Left lung (tissue), 10 donors: Measurements from ENCODE around the gene STK39. TPM values are rescaled to one million over a fixed set of nuclear protein-coding genes. Genes with fewer than 3 reads are reported as not detected.

ENCODE experiments used
- ATAC-seq: fragments of 200-7000 bp; cut with Tn5 transposase; one replicate; pipeline ENCODE4 v1.9.1; 2020; ENCODE audit warnings: moderate library complexity
- DNase-seq, 4 donors: peaks; one replicate each; pipeline ENCODE4 v3.0.0-alpha.2; 2013 to 2020
- H3K27ac ChIP-seq, 2 donors: fragments of 200-600 bp; sonication (generic) in 1 of 2; one replicate each; pipeline versions ENCODE4 v1.5.0 to v1.8.0; 2020 to 2021
- H3K27me3 ChIP-seq, 2 donors: fragments of 200-600 bp; sonication (generic) in 1 of 2; one replicate each; pipeline versions ENCODE4 v1.5.0 to v1.8.0; 2020 to 2021
- H3K36me3 ChIP-seq, 2 donors: fragments of 200-600 bp; sonication (generic) in 1 of 2; one replicate each; pipeline versions ENCODE4 v1.5.0 to v1.8.0; 2020 to 2021
- H3K4me1 ChIP-seq, 2 donors: fragments of 200-600 bp; one replicate each; pipeline ENCODE4 v1.8.0; 2021
- H3K4me3 ChIP-seq, 2 donors: fragments of 200-600 bp; sonication (generic) in 1 of 2; one replicate each; pipeline versions ENCODE4 v1.5.0 to v1.8.0; 2020 to 2021; ENCODE audit warnings: mild to moderate bottlenecking in 1 of 2
- H3K9me3 ChIP-seq, 2 donors: fragments of 200-600 bp; sonication (generic) in 1 of 2; one replicate each; pipeline versions ENCODE4 v1.5.0 to v1.8.0; 2020 to 2021
- CTCF ChIP-seq, 2 donors: fragments of 200-600 bp; sonication (generic) in 1 of 2; IDR thresholded peaks; one replicate each; pipeline versions ENCODE4 v1.5.0 to v1.8.0; 2021; ENCODE audit warnings: antibody characterized with exemption in 2 of 2
- intact Hi-C, 2 donors: fragments of 100-400 bp; cut with DNase I; formaldehyde crosslinking; loops; one replicate each; pipeline versions ENCODE4 v1.11.2 to v1.14.2; 2022
- polyA plus RNA-seq, 6 donors: library from polyadenylated mRNA; unstranded; fragments of 120-200 nt; gene quantifications; one replicate each; pipeline ENCODE4 v1.2.1, GENCODE V29; 2013; ENCODE audit not compliant: insufficient read length in 6 of 6
- total RNA-seq, 2 donors: library from RNA; stranded (reverse); fragmentation: NEBNext Ultra II Directional; extraction: Animal tissue kit (Norgen Biotek cat#: 25700); gene quantifications; one replicate each; pipeline ENCODE4 v1.2.1, GENCODE V29; 2021
- donor health status: DM: no; HTN: yes; CAD: no.
- donor health status: DM: no; HTN: no; CAD: no.

STK39 gene
- total and polyA plus RNA-seq, 8 donors, result 15.7 to 31.3 (median 27.0) TPM

- Histone ChIP-seq H3K9me3 (no peaks in the 10 kb centered on the region), H3K27ac (no peak overlapping the region), H3K36me3 (no peaks in the 10 kb centered on the region), H3K4me3 (no peak overlapping the region), H3K27me3 (no peaks in the 10 kb centered on the region), H3K4me1 (no peaks in the 10 kb centered on the region)
- no peak for DNase-seq
- ATAC-seq, result no peak
- intact Hi-C loops, result no loop called here
- no peak for TF ChIP-seq CTCF (IDR thresholded peaks at IDR 0.05)
Observed at GRCh38 chr2:167932123-167932693, 315.2 kb downstream of the STK39 start.

GRCh38 chr2:167929484-167929883 is 317.9 kb downstream of the STK39 start:
- no peak for ATAC-seq

GRCh38 chr2:167928434-167928833 is 319.0 kb downstream of the STK39 start:
- Histone ChIP-seq H3K27me3 (no peaks in the 10 kb centered on the region), H3K4me3 (no peak overlapping the region), H3K9me3 (no peaks in the 10 kb centered on the region), H3K4me1 (no peaks in the 10 kb centered on the region), H3K27ac (no peak overlapping the region), H3K36me3 (no peaks in the 10 kb centered on the region)
- ATAC-seq, result no peak
- intact Hi-C loops, result no loop called here
- no peak for DNase-seq
- TF ChIP-seq CTCF (IDR thresholded peaks at IDR 0.05), result no peak

More at GRCh38 chr2:167929484-167929883, 317.9 kb downstream of the STK39 start:
- Histone ChIP-seq H3K9me3 (no peaks in the 10 kb centered on the region), H3K4me3 (no peak overlapping the region), H3K27ac (no peak overlapping the region), H3K4me1 (no peaks in the 10 kb centered on the region), H3K36me3 (no peaks in the 10 kb centered on the region), H3K27me3 (no peaks in the 10 kb centered on the region)
- intact Hi-C loops, result no loop called here
- no peak for DNase-seq
- no peak for TF ChIP-seq CTCF (IDR thresholded peaks at IDR 0.05)

GRCh38 chr2:167925758-167926157 is 321.6 kb downstream of the STK39 start:
- H3K4me1 ChIP-seq, result no peaks in the 10 kb centered on the region
- intact Hi-C loops, result no loop called here
- H3K36me3 ChIP-seq, result no peaks in the 10 kb centered on the region
- DNase-seq (no peak), ATAC-seq (no peak)
- TF ChIP-seq CTCF (IDR thresholded peaks at IDR 0.05), result no peak
- no peaks in the 10 kb centered on the region for H3K9me3 ChIP-seq
- no peak overlapping the region for H3K4me3 ChIP-seq
- H3K27ac ChIP-seq, result no peak overlapping the region
- H3K27me3 ChIP-seq, result no peaks in the 10 kb centered on the region

- H3K9me3 ChIP-seq, result no peaks in the 10 kb centered on the region
- TF ChIP-seq CTCF (IDR thresholded peaks at IDR 0.05), result no peak
- no peaks in the 10 kb centered on the region for H3K4me1 ChIP-seq
- no peak for DNase-seq
- intact Hi-C loops, result no loop called here
- ATAC-seq, result no peak
- H3K27ac ChIP-seq, result no peak overlapping the region
- H3K4me3 ChIP-seq, result no peak overlapping the region
- no peaks in the 10 kb centered on the region for H3K27me3 ChIP-seq
- no peaks in the 10 kb centered on the region for H3K36me3 ChIP-seq
Observed at GRCh38 chr2:167924556-167924955, 322.8 kb downstream of the STK39 start.
